Left ventricle myocardium inferior (tissue), 1 donor: ENCODE data around the gene TMEM132D. TPM values are rescaled to one million over a fixed set of nuclear protein-coding genes. Genes with fewer than 3 reads are reported as not detected.

Experiments
- DNase-seq: peaks from one replicate; pipeline ENCODE4 v3.0.0-alpha.2; 2020
- H3K27ac ChIP-seq: fragments of 200-600 bp; replicated peaks from 2 replicates; pipeline ENCODE4 v1.8.0; 2021
- H3K27me3 ChIP-seq: fragments of 200-600 bp; 2 replicates; pipeline ENCODE4 v1.8.0; 2021; ENCODE audit warnings: low read depth
- H3K36me3 ChIP-seq: fragments of 200-600 bp; 2 replicates; pipeline ENCODE4 v1.8.0; 2021
- H3K4me1 ChIP-seq: fragments of 200-600 bp; 2 replicates; pipeline ENCODE4 v1.8.0; 2021
- H3K4me3 ChIP-seq: fragments of 200-600 bp; 2 replicates; pipeline ENCODE4 v1.8.0; 2021; ENCODE audit warnings: mild to moderate bottlenecking, moderate library complexity
- H3K9me3 ChIP-seq: fragments of 200-600 bp; replicated peaks from 2 replicates; pipeline ENCODE4 v1.8.0; 2021
- intact Hi-C: fragments of 100-400 bp; cut with micrococcal nuclease; formaldehyde crosslinking; loops from one replicate; pipeline ENCODE4 v1.11.0; 2022
- total RNA-seq: library from RNA; stranded (reverse); fragmentation: NEBNext Ultra II Directional; extraction: Animal tissue kit (Norgen Biotek cat#: 25700); gene quantifications from one replicate; pipeline ENCODE4 v1.2.1, GENCODE V29; 2021
- TF ChIP-seq, protein P1 (sequence below): fragments of 200-600 bp; IDR thresholded peaks from 2 replicates; pipeline ENCODE4 v1.8.0; 2021; ENCODE audit warnings: antibody characterized with exemption, mild to moderate bottlenecking, borderline replicate concordance
- donor health status: DM: no; HTN: yes; CAD: no; lungs with severe emphysema.

Gene TMEM132D
- total RNA-seq, 1 donor from 2014 or later = not detected

DNA sequence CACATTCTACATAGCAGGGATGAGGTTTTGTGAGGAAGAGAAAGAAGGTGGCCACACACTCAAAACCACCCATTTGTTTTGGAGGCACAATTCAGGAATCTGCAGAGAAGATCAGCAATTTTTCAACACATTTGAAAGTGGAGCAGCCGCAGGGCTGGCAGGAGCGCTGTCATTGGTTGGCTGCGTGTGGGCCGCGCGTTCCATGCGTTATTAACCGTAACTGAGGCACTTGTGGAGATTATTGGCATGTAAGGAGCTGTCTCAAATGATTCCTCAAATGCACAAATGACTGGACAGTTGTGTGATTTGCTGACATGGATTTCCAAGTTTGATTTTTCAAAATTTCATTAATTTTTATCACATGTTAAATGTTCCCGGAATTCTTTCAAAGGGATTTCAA, 318.5 kb downstream of the TMEM132D start:
- Histone ChIP-seq H3K9me3 (peaks cover 26% of the 10 kb centered on the region), H3K27me3 (no peaks in the 10 kb centered on the region), H3K4me1 (no peaks in the 10 kb centered on the region), H3K27ac (no peak overlapping the region), H3K36me3 (no peaks in the 10 kb centered on the region), H3K4me3 (no peak overlapping the region)
- intact Hi-C loops = no loop called here
- TF ChIP-seq, protein P1, sequence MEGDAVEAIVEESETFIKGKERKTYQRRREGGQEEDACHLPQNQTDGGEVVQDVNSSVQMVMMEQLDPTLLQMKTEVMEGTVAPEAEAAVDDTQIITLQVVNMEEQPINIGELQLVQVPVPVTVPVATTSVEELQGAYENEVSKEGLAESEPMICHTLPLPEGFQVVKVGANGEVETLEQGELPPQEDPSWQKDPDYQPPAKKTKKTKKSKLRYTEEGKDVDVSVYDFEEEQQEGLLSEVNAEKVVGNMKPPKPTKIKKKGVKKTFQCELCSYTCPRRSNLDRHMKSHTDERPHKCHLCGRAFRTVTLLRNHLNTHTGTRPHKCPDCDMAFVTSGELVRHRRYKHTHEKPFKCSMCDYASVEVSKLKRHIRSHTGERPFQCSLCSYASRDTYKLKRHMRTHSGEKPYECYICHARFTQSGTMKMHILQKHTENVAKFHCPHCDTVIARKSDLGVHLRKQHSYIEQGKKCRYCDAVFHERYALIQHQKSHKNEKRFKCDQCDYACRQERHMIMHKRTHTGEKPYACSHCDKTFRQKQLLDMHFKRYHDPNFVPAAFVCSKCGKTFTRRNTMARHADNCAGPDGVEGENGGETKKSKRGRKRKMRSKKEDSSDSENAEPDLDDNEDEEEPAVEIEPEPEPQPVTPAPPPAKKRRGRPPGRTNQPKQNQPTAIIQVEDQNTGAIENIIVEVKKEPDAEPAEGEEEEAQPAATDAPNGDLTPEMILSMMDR = no peak
- no peak for DNase-seq

DNA sequence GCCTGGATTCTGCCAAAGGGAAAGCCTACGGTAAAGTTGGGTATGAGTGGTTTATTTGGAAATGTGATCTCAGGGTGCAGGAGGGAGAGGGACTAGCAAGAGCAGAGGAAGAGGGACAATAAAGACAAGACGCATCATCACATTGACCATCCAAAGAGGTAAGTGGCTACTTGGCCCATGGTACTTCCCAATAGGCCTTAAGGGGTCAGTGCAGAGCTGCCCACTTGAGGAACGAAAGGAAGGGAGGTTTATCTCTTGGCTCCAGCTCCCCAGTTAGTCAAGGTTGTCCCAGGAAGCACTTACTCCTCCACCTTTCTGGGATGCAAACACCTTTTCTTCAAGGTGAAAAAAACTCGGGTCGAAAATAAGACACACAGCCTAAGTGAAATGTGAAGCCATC, 323.9 kb downstream of the TMEM132D start:
- intact Hi-C loops = no loop called here
- peaks cover 5% of the 10 kb centered on the region for H3K9me3 ChIP-seq

DNA sequence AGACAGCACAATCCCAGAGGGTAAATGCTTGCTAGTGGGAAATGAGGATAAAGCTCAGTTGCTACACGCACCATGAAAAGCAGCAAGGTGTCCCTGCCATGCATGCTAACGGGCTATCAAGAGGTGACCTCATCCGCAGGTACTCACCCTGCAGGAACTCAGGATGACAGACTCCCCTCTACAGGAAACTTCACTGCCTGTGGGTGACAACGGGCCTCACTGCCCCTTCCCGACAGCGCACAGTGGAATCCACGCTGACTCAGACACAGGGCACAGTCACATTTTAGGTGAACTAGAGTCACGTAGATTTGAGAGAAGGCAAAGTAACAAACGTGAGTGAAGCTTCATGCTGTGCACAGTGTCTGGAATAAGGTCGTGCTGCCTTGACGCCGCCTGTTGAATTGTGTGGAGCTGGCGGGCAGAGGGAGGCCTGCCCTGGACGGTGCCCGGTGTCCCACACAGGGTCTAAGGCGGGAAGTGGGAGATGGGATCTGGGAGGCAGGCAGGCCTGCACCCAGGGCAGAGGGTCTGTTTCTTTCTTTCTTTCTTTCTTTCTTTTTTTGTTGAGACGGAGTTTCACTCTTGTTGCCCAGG, 331.8 kb downstream of the TMEM132D start:
- no peak overlapping the region for H3K4me3 ChIP-seq
- H3K27ac ChIP-seq = no peak overlapping the region
- H3K9me3 ChIP-seq = no peaks in the 10 kb centered on the region
- TF ChIP-seq, protein P1 = no peak
- intact Hi-C loops = no loop called here
- H3K27me3 ChIP-seq = no peaks in the 10 kb centered on the region
- no peaks in the 10 kb centered on the region for H3K36me3 ChIP-seq
- no peak for DNase-seq
- no peaks in the 10 kb centered on the region for H3K4me1 ChIP-seq

More for the DNA sequence above, 323.9 kb downstream of the TMEM132D start:
- Histone ChIP-seq H3K36me3 (no peaks in the 10 kb centered on the region), H3K4me1 (no peaks in the 10 kb centered on the region), H3K27ac (no peak overlapping the region), H3K4me3 (no peak overlapping the region), H3K27me3 (no peaks in the 10 kb centered on the region)
- TF ChIP-seq, protein P1 = no peak
- DNase-seq = no peak

DNA sequence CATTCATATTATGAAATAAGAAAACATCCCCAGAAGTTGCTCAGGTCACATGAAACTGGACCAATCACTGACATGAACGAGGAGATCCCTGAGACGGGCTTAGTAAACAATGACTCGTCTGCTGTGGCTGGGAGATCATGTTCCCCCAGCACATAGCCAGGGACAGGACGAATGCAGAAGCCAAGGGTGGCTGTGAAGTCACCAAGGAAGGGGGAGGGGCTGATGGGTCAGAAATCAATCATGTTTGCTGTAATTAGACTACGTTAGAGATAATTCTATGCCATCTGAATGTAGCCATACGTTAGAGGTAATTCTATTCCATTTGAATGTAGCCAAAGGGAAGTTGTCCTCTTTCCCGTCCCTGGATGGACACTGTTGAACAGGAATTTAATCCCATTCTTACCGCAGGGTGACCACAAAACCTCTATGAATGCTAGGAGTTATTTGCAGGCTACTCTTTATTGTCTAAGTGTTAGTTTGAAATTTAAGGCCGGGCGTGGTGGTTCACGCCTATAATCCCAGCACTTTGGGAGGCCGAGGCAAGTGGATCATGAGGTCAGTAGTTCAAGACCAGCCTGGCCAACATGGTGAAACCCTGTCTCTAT, 332.9 kb downstream of the TMEM132D start:
- H3K4me3 ChIP-seq = no peak overlapping the region
- no peaks in the 10 kb centered on the region for H3K4me1 ChIP-seq
- H3K36me3 ChIP-seq = no peaks in the 10 kb centered on the region
- no peak for DNase-seq
- H3K27me3 ChIP-seq = no peaks in the 10 kb centered on the region
- TF ChIP-seq, protein P1 = no peak
- intact Hi-C loops = no loop called here
- H3K9me3 ChIP-seq = no peaks in the 10 kb centered on the region
- no peak overlapping the region for H3K27ac ChIP-seq

DNA sequence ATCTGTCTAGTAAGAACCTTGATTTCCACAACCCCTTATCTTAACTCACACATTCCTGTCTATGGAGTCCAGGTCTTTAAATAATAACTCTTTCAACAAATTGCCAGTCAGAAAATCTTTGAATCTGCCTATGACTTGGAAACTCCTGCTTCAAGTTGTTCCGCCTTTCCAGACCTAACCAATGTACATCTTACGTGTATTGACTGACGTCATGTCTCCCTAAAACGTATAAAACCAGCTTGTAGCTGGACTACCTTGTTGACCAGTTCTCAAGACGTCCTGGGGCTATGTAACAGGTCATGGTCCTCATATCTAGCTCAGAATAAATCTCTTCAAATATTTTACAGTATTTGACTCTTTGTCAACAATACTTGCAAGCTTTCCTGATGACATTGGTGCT, 337.0 kb downstream of the TMEM132D start:
- Histone ChIP-seq H3K27me3 (peaks cover 3% of the 10 kb centered on the region), H3K27ac (no peak overlapping the region), H3K4me1 (no peaks in the 10 kb centered on the region), H3K9me3 (no peaks in the 10 kb centered on the region), H3K36me3 (no peaks in the 10 kb centered on the region), H3K4me3 (no peak overlapping the region)
- no peak for DNase-seq
- TF ChIP-seq, protein P1 = no peak
- intact Hi-C loops = no loop called here
